NCI-H460 (cell line): ENCODE data around the gene CD300LD. TPM values are rescaled to one million over a fixed set of nuclear protein-coding genes. Genes with fewer than 3 reads are reported as not detected.
"Not testable (repeated sequence)": the region's sequence is repeated elsewhere in the genome, so short reads cannot be mapped to it uniquely, and the experiment has no call there.

Experiments
- DNase-seq: peaks from one replicate; pipeline ENCODE4 v3.0.0-alpha.2; 2016; ENCODE audit warnings: low read depth; ENCODE audit errors: extremely low read depth
- total RNA-seq: library from RNA; depleted of rRNA; stranded (reverse); fragments of >200 nt; shearing (Covaris generic); gene quantifications from 2 replicates; pipeline ENCODE4 v1.2.3, GENCODE V29; 2014

Gene CD300LD
- total RNA-seq, 1 experiment from 2014 or later = not detected

- DNase-seq = no peak
These were observed 17.5 kb downstream of the CD300LD start for GRCh38 chr17:74574489-74575142.

GRCh38 chr17:74573635-74574034 is 18.4 kb downstream of the CD300LD start:
- DNase-seq = not testable (repeated sequence)

GRCh38 chr17:74573169-74573568 is 18.9 kb downstream of the CD300LD start:
- no peak for DNase-seq

- no peak for DNase-seq
These were observed 20.3 kb downstream of the CD300LD start for GRCh38 chr17:74571621-74572270.

- DNase-seq = peak; percentile 96
These were observed 22.8 kb downstream of the CD300LD start for GRCh38 chr17:74569020-74570003.

GRCh38 chr17:74568106-74568873 is 23.8 kb downstream of the CD300LD start:
- no peak for DNase-seq

- DNase-seq = no peak
These were observed 24.7 kb downstream of the CD300LD start, which contains the start of gene CD300H for GRCh38 chr17:74567397-74567796. Gene CD300H, minus strand, starts transcription at chr17:74567509.

- DNase-seq = peak; percentile 48
These were observed 25.8 kb downstream of the CD300LD start for GRCh38 chr17:74566132-74566753.

- no peak for DNase-seq
These were observed 27.0 kb downstream of the CD300LD start for GRCh38 chr17:74565126-74565525.

GRCh38 chr17:74563358-74563757 is 28.7 kb downstream of the CD300LD start:
- no peak for DNase-seq

GRCh38 chr17:74561586-74561985 is 30.5 kb downstream of the CD300LD start:
- DNase-seq = no peak

- no peak for DNase-seq
These were observed 33.1 kb downstream of the CD300LD start for GRCh38 chr17:74558882-74559519.

GRCh38 chr17:74558402-74558801 is 33.7 kb downstream of the CD300LD start:
- not testable (repeated sequence) for DNase-seq

GRCh38 chr17:74555427-74555940 is 36.6 kb downstream of the CD300LD start:
- no peak for DNase-seq

- no peak for DNase-seq
These were observed 37.2 kb downstream of the CD300LD start for GRCh38 chr17:74554909-74555308.

- DNase-seq = no peak
These were observed 40.0 kb downstream of the CD300LD start for GRCh38 chr17:74552037-74552436.

- no peak for DNase-seq
These were observed 41.5 kb downstream of the CD300LD start for GRCh38 chr17:74550602-74551001.

- DNase-seq = no peak
These were observed 42.7 kb downstream of the CD300LD start for GRCh38 chr17:74549343-74549742.

- no peak for DNase-seq
These were observed 44.3 kb downstream of the CD300LD start for GRCh38 chr17:74547736-74548135.
